GM21390 (cell line): ENCODE data around the gene CROCC.
A peak's percentile ranks its signal among the peaks of the same experiment; 100 is the strongest.
"Not testable (repeated sequence)": the region's sequence is repeated elsewhere in the genome, so short reads cannot be mapped to it uniquely, and the experiment has no call there.

Experiments
- ATAC-seq: cut with Tn5 transposase; IDR thresholded peaks from one replicate; pipeline ENCODE4 v1.9.1; 2021; ENCODE audit not compliant: unreplicated experiment

The CROCC gene

DNA sequence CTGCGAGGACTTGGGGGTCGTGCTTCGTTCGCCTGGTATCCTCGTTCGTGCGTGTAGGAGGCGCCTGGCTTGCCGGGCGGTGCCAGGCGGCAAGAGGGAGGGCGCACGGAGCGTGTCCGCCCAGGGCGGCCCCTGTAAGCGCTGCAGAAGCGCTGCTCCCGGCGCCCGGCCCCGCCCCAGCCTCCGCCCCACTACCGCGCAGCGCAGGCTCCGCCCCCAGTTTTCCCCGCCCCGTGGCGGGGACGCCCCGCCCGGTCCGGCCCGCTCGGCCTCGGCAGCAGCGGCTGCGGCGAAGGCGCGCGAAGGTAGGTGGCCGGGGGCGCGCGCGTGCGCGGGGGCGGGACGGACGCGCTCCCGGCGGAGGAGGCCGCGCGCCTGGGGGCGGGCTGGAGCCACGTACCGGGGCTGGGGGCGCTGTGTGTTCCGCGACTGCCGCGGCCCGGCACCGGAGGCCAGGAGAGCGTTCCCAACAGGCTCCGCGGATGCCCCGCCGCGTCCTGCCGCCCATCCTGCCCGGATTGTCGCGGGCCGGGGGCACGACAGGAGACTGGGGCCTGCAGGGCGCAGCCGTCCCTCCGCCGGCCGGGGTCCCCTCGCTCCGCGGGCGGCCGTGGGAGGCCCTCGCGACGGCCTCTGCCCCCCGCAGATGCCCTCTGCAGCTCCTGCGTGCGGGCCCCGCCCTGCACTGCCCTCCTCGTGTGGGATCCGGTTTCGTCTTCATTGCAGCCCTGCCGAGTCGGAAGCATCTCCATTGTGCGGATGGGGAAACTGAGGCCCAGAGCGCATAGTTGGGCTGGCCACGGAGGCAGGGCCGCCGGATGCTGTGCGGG is 7.7 kb upstream of the CROCC start:
- peak; percentile 83 for ATAC-seq

DNA sequence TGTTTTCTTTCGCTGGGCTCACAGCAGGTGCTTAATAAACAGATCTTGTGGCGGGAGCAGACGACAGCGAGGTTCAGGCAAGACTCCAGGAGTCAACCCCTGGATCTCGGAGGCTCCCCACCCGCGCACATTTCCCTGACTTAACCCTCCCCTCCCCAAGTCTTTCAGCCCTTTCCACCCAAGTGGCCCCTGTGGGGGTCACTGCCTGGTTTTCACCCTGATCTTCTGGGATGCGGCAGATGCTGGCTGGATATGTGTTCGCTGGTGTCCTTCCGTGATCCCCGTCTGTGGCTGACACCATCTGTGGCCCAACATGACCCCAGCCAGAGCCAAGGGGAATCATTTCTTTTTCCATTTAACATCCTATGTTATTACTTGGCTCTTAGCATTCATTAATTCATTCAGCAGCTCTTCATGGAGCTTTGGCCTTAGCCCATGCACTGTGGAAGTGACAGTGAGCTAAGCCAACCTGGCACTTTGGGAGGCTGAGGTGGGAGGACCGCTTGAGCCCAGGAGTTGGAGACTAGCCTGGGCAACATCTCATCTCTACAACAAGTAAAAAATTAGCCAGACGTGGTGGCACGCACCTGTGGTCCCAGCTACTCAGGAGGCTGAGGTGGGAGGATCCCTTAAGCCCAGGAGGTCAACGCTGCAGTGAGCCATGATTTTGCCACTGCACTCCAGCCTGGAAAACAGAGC is 6.7 kb upstream of the CROCC start:
- not testable (repeated sequence) for ATAC-seq

DNA sequence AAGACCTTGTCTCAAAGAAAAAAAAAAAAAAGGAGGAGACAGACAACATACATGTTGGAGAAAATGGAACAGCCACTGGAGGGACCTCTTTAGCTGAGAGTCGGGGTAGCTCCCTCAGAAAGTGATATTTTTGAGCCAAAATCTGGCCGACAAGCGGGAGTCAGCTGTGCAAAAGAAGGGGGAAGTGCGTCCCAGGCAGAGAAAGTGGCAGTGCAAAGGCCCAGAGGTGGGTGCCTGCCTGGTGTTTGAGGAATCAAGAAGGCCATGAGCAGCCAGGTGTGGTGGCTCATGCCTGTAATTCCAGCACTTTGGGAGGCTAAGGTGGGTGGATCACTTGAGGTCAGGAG is 6.1 kb upstream of the CROCC start:
- no peak for ATAC-seq

DNA sequence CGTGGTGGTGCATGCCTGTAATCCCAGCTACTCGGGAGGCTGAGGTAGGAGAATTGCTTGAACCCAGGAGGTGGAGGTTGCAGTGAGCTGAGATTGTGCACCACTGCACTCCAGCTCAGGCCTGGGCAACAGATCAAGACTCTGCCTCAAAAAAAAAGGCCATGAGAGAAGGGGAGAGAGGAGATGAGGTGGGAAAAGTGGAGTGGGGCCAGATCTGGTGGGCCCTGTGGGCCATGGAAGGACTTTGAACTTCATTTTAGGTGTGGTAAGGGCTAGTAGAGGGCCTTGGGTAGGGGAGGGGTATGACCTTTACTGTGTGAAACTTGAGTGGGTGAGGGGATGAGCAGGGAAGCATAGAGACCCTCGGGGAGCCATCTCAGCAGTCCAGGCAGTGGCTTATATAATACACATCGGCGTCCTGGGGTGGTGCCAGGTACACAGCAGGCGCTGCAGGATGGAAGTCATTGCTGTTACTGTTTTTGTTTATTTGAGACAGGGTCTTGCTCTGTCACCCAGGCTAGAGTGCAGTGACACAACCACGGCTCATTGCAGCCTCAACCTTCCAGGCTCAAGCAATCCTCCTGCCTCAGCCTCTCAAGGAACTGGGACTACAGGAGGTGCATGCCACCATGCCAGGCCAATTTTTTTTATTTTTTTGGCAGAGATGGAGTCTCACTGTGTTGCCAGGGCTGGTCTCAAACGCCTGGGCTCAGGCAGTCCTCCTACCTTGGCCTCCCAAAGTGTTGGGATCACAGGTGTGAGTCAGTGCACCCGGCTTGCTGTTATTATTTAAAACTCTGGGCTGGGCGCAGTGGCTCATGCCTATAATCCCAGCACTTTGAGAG is 5.5 kb upstream of the CROCC start:
- ATAC-seq, result not testable (repeated sequence)

DNA sequence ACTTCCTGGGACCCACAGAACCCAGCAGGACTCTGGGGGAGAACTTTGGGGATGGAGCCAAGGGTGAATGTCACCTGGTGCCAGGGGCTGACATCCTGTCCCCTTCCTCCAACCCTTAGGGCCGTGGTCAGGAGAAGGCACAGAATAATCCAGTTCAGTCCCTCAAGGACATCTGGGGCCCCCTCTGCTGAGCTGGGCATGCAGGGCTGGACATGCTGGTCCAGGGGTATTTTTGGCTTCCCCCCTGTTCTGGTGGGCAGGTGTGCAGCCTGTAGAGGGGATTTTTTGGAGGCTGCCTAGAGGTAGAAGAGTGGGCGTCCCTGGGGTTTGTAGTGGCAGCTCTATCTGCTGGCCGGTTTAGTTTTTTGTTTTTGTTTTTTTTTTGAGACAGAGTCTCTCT is 3.4 kb upstream of the CROCC start:
- no peak for ATAC-seq

DNA sequence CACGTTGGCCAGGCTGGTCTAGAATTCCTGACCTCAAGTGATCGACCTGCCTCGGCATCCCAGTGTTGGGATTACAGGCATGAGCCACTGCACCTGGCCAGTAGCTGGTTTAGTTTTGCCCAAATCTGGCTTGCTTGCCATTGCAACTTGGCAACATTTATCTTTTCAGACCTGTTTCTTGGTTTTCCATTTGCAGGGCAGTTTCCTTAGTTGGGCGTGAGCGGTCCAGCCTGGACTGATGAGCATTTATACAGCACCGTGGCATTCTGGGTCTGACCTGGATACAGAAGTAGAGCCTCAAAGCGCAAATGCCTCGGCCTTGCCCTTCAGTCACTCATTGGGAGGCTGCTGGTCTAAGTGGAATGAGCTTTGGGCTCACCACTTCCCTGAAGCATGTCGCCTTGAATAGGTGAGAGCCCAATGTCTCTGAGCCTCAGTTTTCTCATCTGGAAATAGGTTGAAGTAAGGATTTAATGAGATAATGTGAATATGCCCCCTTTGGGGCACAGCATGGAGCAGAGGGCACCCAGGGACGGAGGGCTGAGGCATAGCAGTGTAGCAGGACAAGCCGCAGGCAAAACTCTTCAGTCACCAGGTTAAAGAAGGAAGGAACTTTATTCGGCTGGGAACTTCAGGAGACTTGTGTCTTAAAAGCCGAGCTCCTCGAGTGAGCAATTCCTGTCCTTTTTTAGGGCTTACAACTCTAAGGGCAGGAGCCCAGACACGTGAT is 2.6 kb upstream of the CROCC start:
- ATAC-seq, result not testable (repeated sequence)

DNA sequence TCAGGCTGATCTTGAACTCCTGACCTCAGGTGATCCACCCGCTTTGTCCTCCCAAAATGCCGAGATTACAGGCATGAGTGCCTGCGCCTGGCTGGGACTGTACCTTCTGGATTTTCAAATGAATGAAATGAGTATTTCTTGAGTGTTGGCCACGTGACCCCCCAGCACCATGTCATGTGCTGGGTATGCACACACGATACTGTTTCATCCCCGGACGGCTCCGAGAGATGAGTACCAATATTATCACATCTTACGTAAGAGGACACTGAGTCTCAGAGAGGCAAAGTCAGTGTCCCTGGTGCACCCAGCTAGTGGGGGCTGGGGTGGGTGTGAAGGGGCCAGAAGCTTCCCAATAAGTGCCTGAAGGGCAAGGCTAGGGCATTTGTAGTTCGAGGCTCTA is 780 bp upstream of the CROCC start:
- ATAC-seq, result no peak

DNA sequence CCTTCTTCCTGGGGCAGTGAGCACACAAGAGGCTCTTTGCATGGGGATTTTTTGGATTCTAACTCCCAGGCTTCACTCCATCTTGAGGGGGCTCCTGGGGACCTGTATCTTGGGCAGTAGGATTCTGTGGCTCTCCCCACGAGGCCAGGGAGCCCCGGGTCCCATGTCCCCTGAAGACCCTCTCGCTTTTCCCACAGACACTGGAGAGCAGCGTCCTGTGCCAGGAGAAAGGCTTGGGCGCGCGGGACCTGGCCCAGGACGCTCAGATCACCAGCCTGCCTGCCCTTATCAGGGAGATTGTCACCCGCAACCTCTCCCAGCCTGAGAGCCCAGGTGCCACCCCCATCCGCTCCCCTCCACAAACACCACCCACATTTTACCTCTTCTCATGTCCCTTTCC is 735 bp downstream of the CROCC start:
- ATAC-seq, result no peak

DNA sequence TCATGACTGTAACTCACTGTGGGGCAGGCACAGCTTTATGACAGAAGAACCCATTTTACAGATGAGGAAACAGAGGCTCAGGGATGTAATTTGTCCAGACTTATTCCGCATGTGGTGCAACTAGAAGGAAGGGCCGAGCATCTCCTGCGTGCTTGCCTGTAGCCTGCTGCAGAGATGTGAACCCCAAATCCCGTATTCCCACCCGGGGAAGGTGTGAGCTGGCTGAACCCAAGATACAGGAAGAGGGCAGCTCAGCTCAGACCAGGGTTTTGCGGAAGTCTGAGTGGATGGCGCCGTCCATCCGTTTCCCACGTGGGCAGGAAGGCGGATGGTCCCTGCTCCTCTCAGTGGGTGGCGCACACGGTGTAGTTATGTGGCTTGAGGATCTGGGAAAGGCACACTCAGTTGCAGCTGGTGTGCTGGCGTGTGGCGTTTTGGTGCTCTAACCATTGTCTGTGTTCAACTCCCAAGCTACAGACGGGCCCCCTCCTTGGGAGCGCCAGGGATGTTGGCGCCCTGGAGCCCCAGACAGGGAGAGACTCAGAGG is 1.2 kb downstream of the CROCC start:
- no peak for ATAC-seq

DNA sequence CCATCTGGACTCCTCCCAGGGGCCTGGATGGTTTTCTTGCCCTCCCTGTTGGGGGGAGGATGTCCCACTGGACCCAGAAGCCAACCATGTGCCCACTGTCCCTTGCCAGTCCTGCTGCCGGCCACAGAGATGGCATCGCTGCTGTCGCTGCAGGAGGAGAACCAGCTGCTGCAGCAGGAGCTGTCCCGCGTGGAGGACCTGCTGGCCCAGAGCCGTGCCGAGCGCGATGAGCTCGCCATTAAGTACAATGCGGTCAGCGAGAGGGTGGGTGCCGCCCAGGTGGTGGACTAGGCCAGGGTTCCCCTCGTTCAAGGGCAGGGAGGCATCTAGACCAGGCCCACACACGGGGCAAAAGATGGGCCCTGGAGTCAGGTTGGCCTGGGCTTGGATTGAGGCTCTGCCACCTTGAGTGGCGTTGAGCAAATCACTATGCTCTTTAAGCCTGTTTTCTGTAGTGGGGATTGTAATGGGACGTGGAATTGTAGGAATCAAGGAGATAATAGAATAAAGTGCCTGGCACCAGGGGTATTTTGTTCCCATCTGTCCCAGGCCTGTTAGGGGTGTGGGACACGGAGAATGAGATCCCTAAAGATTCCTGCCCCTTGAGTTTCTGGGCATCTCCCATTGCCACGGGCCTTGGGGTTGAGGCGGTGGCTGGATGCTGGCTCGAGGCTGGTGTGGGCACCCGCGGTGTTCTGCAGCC is 2.6 kb downstream of the CROCC start:
- ATAC-seq, result no peak

DNA sequence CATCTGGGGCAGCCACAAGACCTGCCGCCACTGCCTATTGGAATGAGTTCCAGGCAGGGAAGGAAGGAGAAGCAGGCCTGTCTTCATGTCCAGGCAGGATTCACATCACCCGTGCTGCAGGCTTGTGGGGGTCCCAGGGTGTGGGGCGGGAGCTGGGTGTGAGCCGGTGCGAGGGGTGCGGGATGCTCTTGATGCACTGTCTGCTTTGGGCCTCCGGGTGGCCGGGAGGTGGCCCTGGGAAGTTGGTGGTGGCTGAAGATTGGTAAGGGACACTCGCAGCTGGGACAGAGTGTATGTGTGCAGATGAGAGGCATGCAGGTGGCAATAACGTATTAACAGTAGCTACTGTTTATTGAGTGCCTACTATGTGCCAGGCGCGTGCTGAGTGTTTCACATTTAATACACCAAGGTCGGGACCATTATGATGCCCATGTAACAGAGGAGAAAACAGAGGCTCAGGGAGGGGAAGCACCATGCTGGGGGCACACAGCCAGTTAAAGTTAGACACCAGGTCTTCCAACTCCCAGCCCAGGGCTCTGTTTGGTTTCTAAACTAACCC is 3.3 kb downstream of the CROCC start:
- ATAC-seq, result no peak

DNA sequence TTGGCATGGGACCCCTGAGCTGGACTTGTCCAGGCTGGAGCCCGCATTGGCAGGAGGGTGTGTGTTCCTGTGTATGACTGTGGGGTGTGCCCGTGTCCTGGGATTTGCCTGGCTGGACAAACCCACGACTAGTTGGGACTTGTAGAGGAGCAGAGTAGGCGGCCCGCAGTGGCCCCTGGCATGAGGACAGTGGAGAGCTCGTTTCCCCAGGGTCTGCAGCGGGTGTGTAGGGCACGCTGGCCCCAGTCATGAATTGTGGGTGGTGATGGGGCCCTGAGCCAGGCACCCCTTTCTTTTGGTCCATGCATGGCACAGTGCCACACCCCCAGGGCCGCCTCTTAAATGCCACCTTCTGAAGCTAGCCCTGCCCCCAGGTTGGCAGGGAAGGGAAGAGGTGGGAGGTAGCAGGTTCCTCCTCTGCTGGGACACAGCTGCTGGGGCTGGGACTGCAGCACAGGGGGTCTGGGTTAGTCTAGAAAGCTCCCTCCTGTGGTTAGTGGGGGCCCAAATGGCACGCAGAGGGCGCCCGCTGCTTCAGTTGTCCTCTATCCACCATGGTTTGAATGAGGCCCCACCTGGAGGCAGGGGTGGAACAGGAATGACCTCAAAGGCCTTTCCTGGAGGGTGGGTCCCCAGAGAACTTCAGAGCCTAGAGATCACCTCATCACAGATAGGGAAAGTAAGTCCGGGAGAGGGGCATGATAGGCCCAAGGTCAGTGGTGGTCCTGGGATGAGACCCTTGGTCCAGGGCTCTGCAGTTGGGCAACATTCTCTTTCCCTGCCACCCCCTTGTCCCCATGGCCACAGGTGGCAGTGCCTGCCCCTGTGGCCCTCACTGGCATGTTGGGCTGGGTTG is 4.1 kb downstream of the CROCC start:
- ATAC-seq, result no peak

DNA sequence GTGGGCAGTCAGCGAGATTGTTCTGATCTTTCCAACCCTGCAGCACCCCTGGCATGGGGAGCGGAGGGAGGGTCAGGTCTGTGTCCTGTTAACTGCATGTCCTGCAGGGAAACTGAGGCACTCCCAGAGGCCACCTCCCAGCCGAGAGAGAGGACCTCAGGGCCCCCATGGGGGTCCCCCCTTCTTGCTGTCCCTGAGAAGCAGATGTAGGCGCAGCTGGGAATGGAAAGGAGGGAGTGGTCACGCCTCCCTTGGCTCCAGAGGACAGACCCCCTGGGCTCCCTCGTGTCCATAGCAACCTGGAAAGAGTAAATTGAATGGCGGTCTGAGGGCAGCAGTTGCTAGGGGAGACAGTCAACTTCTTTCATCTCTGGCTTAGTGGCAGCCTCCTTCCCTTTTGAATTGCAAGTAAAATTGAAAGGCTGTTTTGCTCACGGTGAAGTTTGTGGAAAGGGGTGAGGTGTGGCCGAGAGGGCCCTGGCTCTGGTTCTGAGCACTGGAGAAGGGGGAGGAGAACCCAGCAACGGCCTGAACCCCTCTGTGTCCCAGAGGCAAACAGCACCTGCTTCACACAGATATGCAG is 4.9 kb downstream of the CROCC start:
- no peak for ATAC-seq

DNA sequence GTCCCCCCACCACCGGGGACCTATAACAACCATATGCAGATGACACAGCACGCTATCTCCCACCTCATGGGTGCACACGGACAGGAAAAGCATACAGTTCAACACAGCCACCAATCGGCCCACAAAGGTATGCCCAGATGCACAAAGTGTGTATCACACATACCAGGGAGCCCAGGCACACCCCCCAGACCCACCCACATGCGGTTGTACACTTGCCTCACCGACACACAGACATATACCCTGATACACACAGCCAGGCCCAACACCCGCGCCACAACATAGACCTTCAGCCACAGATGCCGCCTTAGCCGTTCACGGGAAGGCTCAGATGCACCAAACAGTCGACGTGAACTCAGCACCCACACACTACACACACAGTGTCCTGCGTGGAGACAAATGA is 5.5 kb downstream of the CROCC start:
- no peak for ATAC-seq

DNA sequence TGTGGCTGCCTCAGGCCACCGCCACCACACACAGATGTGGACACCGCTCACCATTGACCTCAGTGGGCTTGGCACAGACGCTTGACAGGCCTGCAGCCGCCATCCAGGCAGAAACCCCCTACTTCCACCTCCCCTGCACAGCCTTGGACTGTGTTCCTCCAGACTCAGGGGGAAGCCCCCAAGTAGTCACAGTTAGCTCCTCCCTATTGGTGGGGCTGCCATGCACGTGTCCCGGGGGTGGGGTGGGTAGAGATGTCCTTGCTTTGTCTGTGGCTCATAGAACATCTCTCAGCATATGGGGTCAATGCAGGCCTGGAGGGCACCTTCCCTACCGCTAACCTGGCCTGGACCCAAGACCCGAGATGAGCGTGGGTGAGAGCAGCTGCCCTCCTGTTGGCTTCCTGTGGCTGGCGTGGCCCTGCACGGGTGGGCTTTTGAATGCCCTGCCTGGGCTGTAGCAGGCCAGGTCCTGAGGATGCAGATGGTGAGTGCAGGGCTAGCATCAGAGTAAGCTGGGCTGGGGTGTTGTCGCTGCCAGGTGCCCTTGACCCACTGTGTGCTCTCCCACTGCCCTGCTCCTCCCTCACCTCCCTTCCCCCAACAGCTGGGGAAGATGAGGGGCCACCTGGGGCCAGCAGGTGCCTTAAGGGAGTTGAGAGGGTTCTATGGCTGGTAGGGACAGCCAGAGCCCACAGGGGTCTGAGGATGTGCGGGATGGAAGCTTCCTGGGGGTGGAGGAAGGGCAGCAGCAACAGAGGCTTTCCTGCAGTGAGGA is 6.2 kb downstream of the CROCC start:
- ATAC-seq, result no peak

DNA sequence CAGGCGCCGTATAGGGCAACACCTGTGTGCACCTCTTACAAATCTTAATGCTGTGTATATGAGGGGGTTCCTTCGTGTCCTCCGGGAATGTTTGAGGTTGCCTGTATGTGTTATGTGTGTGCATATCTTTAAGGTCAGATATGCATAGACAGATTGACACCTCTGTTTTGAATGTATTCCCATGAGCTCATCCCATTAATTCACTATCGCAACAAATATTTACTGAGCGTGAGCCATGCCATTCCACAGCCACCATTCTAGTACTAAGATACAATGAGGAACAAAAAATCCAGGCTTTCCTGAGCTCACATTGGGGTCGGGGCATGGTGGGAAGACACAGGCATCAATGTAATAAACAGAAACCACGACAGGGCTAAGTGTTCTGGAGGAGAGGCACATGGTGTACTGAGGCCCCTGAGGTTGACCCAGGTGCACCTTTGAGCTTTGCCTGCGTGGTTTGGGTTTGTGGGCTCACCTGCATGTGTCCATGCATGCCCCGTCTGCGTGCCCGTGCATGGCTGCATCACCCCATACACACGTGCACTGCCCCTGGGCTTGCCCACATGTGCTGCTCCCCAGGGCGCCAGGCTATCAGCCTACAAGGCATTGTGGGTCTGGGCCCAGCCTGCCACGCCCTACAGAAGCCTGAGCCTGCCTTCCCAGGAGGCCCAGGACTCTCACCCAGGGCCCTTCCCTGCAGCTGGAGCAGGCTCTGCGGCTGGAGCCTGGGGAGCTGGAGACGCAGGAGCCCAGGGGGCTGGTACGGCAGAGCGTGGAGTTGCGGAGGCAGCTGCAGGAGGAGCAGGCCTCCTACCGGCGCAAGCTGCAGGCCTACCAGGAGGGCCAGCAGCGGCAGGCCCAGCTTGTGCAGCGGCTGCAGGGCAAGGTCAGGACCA is 7.7 kb downstream of the CROCC start:
- not testable (repeated sequence) for ATAC-seq
